ENCODE data around the gene EVPLL.

DNA sequence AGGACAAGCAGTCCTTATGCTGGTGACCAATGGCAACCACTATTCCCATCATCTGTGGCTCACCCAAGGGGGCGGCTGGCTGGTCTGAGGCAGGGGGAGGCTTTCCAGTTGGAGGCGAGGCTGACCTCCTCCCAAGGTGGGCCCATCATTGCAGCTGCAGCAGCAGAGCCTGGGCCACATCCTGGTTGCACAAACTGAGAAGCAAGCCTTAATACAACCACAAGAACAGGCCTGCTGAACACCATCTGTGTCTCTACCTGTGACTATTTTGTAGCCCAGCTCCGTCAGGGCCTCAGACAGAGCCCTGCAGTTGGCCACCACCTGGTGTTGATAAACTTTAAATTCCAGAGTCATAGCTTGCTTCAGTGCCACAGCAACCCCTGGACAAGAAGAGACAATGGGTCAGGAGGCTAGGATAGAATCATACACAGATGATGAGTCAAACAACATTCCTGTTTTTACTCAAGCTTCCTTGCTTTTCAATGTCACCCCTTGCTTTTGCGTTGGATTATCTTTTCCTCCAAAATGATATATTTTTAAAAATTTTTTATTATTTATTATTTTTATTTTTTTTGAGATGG lies 44.6 kb upstream of the EVPLL start:
- TF ChIP-seq GATA2 (IDR thresholded peaks at IDR 0.05; ENCODE audit: low read depth, low read length) (no peak), GATA3 (IDR thresholded peaks at IDR 0.05; ENCODE audit: low read depth, low read length) (no peak)

Measured in SH-SY5Y (cell line).